Measurements from ENCODE around the gene FAT2.

DNA sequence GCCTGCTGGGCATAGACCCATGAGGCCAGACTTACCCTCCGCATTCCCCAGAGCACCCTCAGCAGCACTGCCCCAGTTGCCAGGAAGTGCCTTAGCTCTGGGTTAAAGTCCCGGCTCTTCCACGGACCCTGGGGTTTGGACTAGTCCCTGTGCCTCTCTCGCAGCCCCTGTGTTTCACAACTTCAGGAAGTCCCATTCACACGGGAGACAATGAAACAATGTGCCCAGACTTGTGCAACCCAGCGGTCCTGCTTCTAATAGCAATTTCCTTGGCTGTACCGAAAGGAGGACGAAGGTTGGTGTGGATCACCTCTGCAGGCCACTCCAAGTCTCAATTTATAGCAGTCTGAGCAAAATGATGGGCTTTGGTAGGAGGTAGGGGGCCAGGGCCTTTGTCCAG lies 41.8 kb upstream of the FAT2 start:
- TF ChIP-seq, protein P1, sequence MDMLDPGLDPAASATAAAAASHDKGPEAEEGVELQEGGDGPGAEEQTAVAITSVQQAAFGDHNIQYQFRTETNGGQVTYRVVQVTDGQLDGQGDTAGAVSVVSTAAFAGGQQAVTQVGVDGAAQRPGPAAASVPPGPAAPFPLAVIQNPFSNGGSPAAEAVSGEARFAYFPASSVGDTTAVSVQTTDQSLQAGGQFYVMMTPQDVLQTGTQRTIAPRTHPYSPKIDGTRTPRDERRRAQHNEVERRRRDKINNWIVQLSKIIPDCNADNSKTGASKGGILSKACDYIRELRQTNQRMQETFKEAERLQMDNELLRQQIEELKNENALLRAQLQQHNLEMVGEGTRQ (IDR thresholded peaks at IDR 0.05; ENCODE audit: borderline replicate concordance, low read depth, low read length) = no peak
- TF ChIP-seq EZH2 (IDR thresholded peaks at IDR 0.05; ENCODE audit: borderline replicate concordance, control insufficient read depth, low read depth, low read length) (no peak), ZSCAN29 (IDR thresholded peaks at IDR 0.05) (no peak), TAF1 (IDR thresholded peaks at IDR 0.05; ENCODE audit: borderline replicate concordance, low read depth, low read length) (no peak), CHD4 (IDR thresholded peaks at IDR 0.05) (no peak), ETV6 (conservative IDR thresholded peaks at IDR 0.05 in 1 of 2, IDR thresholded peaks at IDR 0.05 in 1 of 2; ENCODE audit: borderline replicate concordance in 1 of 2, low read depth in 1 of 2) (no peak), POLR2A (IDR thresholded peaks at IDR 0.05; ENCODE audit: low read depth, low read length) (no peak), CEBPB (IDR thresholded peaks at IDR 0.05; ENCODE audit: borderline replicate concordance in 1 of 2, low read depth in 2 of 2, low read length in 2 of 2) (no peak), SIN3A (IDR thresholded peaks at IDR 0.05; ENCODE audit: low read depth, low read length) (no peak)
- TF ChIP-seq, protein P2, sequence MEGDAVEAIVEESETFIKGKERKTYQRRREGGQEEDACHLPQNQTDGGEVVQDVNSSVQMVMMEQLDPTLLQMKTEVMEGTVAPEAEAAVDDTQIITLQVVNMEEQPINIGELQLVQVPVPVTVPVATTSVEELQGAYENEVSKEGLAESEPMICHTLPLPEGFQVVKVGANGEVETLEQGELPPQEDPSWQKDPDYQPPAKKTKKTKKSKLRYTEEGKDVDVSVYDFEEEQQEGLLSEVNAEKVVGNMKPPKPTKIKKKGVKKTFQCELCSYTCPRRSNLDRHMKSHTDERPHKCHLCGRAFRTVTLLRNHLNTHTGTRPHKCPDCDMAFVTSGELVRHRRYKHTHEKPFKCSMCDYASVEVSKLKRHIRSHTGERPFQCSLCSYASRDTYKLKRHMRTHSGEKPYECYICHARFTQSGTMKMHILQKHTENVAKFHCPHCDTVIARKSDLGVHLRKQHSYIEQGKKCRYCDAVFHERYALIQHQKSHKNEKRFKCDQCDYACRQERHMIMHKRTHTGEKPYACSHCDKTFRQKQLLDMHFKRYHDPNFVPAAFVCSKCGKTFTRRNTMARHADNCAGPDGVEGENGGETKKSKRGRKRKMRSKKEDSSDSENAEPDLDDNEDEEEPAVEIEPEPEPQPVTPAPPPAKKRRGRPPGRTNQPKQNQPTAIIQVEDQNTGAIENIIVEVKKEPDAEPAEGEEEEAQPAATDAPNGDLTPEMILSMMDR (IDR thresholded peaks at IDR 0.05 in 2 of 3, conservative IDR thresholded peaks at IDR 0.05 in 1 of 3; ENCODE audit: control insufficient read depth in 2 of 3, extremely low read depth in 1 of 3, insufficient read depth in 1 of 3, low read depth in 3 of 3, low read length in 3 of 3) = no peak
- TF ChIP-seq, protein P3, sequence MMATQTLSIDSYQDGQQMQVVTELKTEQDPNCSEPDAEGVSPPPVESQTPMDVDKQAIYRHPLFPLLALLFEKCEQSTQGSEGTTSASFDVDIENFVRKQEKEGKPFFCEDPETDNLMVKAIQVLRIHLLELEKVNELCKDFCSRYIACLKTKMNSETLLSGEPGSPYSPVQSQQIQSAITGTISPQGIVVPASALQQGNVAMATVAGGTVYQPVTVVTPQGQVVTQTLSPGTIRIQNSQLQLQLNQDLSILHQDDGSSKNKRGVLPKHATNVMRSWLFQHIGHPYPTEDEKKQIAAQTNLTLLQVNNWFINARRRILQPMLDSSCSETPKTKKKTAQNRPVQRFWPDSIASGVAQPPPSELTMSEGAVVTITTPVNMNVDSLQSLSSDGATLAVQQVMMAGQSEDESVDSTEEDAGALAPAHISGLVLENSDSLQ (IDR thresholded peaks at IDR 0.05) = no peak
- TF ChIP-seq, protein P4, sequence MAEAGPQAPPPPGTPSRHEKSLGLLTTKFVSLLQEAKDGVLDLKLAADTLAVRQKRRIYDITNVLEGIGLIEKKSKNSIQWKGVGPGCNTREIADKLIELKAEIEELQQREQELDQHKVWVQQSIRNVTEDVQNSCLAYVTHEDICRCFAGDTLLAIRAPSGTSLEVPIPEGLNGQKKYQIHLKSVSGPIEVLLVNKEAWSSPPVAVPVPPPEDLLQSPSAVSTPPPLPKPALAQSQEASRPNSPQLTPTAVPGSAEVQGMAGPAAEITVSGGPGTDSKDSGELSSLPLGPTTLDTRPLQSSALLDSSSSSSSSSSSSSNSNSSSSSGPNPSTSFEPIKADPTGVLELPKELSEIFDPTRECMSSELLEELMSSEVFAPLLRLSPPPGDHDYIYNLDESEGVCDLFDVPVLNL (IDR thresholded peaks at IDR 0.05; ENCODE audit: low read depth, low read length) = no peak
